Transverse colon (tissue), 4 donors: Measurements from ENCODE around the gene CTBP1.

Experiments
- CTCF ChIP-seq, 5 experiments: fragments of 200-600 bp in 3 of 5; fragments of 450-650 bp in 2 of 5; sonication (generic) in 3 of 5; IDR thresholded peaks; 1 replicate in 2 of 5; 2 replicates in 3 of 5; pipeline ENCODE4 v1.5.1; 2016 to 2017; ENCODE audit warnings: antibody characterized with exemption in 5 of 5, inconsistent platforms in 3 of 5, mild to moderate bottlenecking in 2 of 5, moderate library complexity in 1 of 5
- POLR2A ChIP-seq: fragments of 450-650 bp; IDR thresholded peaks from one replicate; pipeline ENCODE4 v1.6.1; 2016; ENCODE audit warnings: antibody characterized with exemption, mild to moderate bottlenecking, moderate library complexity
- POLR2AphosphoS5 ChIP-seq, 3 donors: sonication (generic); formaldehyde crosslinking; IDR thresholded peaks; one replicate each; pipeline ENCODE4 v1.6.1; 2016; ENCODE audit warnings: antibody characterized with exemption in 3 of 3

GRCh38 chr4:1241466-1241935 lies 7.4 kb downstream of the CTBP1 start:
- TF ChIP-seq CTCF (IDR thresholded peaks at IDR 0.05) (no peak), POLR2A (no peak), POLR2AphosphoS5 (IDR thresholded peaks at IDR 0.05) (no peak)
